A549 (cell line): ENCODE data around the gene OR10X1. TPM values are rescaled to one million over a fixed set of nuclear protein-coding genes. Genes with fewer than 3 reads are reported as not detected.

Experiments
- ATAC-seq, 2 experiments: fragments of 200-7000 bp in 1 of 2; fragments of >200 bp in 1 of 2; cut with Nextera tagmentation in 1 of 2; cut with Tn5 transposase in 1 of 2; 3 replicates each; pipeline versions ENCODE4 v1.8.0 to v1.9.1; 2018 to 2020; ENCODE audit warnings: mild to moderate bottlenecking in 1 of 2, moderate library complexity in 1 of 2
- CTCF ChIA-PET: fragments of 300-600 bp; sonication (Branson Sonifier 250); formaldehyde crosslinking; extraction: SDS; loops from one replicate; lab custom pipeline; 2021; ENCODE audit warnings: antibody characterized with exemption, inconsistent platforms; lab: Yijun Ruan, JAX
- POLR2A ChIA-PET: fragments of 350-600 bp; formaldehyde crosslinking; extraction: SDS; loops from one replicate; lab custom pipeline; 2021; ENCODE audit warnings: antibody characterized with exemption, inconsistent platforms; lab: Yijun Ruan, JAX
- DNase-seq, 2 experiments: peaks; one replicate each; pipeline versions ENCODE4 v3.0.0 to v3.0.0-alpha.2; 2011 to 2016; ENCODE audit warnings: low read depth in 1 of 2, low spot score in 1 of 2
- FAIRE-seq: peaks from 2 replicates; lab custom pipeline; 2011; peaks lifted over from hg19 to GRCh38; lab: Jason Lieb, UNC
- H3K27ac ChIP-seq, 2 experiments: fragments of >200 bp; sonication (Bioruptor Twin); formaldehyde crosslinking; 3 replicates each; pipeline ENCODE4 v1.5.1; 2016 to 2017
- H3K4me1 ChIP-seq: fragments of >200 bp; sonication (Bioruptor Twin); formaldehyde crosslinking; 3 replicates; pipeline ENCODE4 v1.6.1; 2016
- H3K4me2 ChIP-seq: fragments of >200 bp; sonication (Bioruptor Twin); formaldehyde crosslinking; 3 replicates; pipeline ENCODE4 v1.6.1; 2016
- H3K4me3 ChIP-seq: fragments of >200 bp; sonication (Bioruptor Twin); formaldehyde crosslinking; 3 replicates; pipeline ENCODE4 v1.5.1; 2016
- H3K9me3 ChIP-seq: fragments of >200 bp; sonication (Bioruptor Twin); formaldehyde crosslinking; 3 replicates; pipeline ENCODE4 v1.6.1; 2016
- BHLHE40 ChIP-seq: IDR thresholded peaks from 2 replicates; pipeline ENCODE4 v1.6.1; 2012; ENCODE audit warnings: low read depth, low read length, inconsistent platforms
- HEYL ChIP-seq: fragments of 250-450 bp; sonication (Bioruptor Pico); IDR thresholded peaks from 2 replicates; pipeline ENCODE4 v1.8.0; 2021; ENCODE audit warnings: mild to moderate bottlenecking, moderate library complexity
- HMGXB4 ChIP-seq: fragments of 250-450 bp; sonication (Bioruptor Pico); IDR thresholded peaks from 2 replicates; pipeline ENCODE4 v1.5.0; 2021; ENCODE audit warnings: mild to moderate bottlenecking, moderate library complexity, borderline replicate concordance
- MAFK ChIP-seq: fragments of 450-650 bp; IDR thresholded peaks from 2 replicates; pipeline ENCODE4 v1.6.1; 2014; ENCODE audit not compliant: partially characterized antibody
- RCOR1 ChIP-seq: fragments of 150-350 bp; IDR thresholded peaks from 2 replicates; pipeline ENCODE4 v1.6.1; 2014; ENCODE audit warnings: antibody characterized with exemption, low read length, low read depth
- ZC3H11A ChIP-seq: fragments of 450-650 bp; IDR thresholded peaks from 2 replicates; pipeline ENCODE4 v1.6.1; 2014; ENCODE audit warnings: antibody characterized with exemption, mild to moderate bottlenecking
- ZNF302 ChIP-seq: fragments of 250-450 bp; sonication (Bioruptor Pico); IDR thresholded peaks from 2 replicates; pipeline ENCODE4 v1.9.0; 2021; ENCODE audit warnings: inconsistent platforms, mild to moderate bottlenecking, moderate library complexity
- WGBS: methylation state at CpG from one replicate; pipeline ENCODE4 v1.1.6; 2017; ENCODE audit errors: missing lambda C conversion rate; 5-methylcytosine and 5-hydroxymethylcytosine counted together
- polyA plus RNA-seq, 4 experiments: library from polyadenylated mRNA; depleted of rRNA in 3 of 4; stranded (reverse); fragments of >200 nt; fragmentation: RNase III in 1 of 4; extraction: RNeasy Plus Mini Kit Qiagen cat#74134 plus additional on column Dnase treatment in 1 of 4; gene quantifications; 2 replicates in 3 of 4; 3 replicates in 1 of 4; pipeline ENCODE4 v1.2.3, GENCODE V29; 2011 to 2017
- TF ChIP-seq, protein P1 (sequence below): fragments of >200 bp; sonication (Bioruptor Twin); formaldehyde crosslinking; IDR thresholded peaks from 3 replicates; pipeline ENCODE4 v1.5.1; 2016

The OR10X1 gene
- polyA plus RNA-seq, 2 of the 4 experiments (the other 2 are of a cell fraction): not detected

DNA sequence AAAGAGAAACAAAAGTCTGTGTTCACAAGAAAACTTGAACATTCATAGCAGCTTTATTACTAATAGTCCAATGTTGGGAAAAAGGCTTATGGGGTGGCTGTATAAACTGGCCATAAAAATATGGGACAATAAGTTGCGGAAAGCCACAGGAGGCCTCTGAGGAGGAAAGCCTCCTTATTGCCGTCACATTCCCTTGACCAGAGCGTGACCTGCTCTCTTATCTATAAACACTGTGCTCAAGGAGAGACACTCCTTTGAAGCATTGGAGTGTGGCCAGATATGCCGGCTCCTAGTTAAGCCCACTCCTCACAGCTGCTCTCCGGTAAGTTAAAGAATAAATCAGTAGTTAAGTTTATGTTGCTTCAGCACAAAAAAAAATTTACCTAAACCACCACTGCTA lies 45.2 kb downstream of the OR10X1 start:
- ATAC-seq: no peak
- FAIRE-seq: no peak
- ChIA-PET POLR2A (interaction anchor here (0.6 kb wide), 1 partner anchor 497 kb away, joined by 4 read pairs; no protein-coding TSS in a partner anchor), CTCF (no interaction called here)
- no peak for TF ChIP-seq ZC3H11A
- no peak for TF ChIP-seq BHLHE40
- no peak for TF ChIP-seq HEYL
- TF ChIP-seq ZNF302 (CRISPR knock-in tag): no peak
- no peak for TF ChIP-seq RCOR1
- TF ChIP-seq MAFK: no peak
- TF ChIP-seq, protein P1, sequence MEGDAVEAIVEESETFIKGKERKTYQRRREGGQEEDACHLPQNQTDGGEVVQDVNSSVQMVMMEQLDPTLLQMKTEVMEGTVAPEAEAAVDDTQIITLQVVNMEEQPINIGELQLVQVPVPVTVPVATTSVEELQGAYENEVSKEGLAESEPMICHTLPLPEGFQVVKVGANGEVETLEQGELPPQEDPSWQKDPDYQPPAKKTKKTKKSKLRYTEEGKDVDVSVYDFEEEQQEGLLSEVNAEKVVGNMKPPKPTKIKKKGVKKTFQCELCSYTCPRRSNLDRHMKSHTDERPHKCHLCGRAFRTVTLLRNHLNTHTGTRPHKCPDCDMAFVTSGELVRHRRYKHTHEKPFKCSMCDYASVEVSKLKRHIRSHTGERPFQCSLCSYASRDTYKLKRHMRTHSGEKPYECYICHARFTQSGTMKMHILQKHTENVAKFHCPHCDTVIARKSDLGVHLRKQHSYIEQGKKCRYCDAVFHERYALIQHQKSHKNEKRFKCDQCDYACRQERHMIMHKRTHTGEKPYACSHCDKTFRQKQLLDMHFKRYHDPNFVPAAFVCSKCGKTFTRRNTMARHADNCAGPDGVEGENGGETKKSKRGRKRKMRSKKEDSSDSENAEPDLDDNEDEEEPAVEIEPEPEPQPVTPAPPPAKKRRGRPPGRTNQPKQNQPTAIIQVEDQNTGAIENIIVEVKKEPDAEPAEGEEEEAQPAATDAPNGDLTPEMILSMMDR: no peak
- TF ChIP-seq HMGXB4 (CRISPR knock-in tag): no peak
- Histone ChIP-seq H3K27ac (no peak overlapping the region), H3K9me3 (no peaks in the 10 kb centered on the region), H3K4me2 (no peak overlapping the region), H3K4me3 (no peak overlapping the region), H3K4me1 (no peaks in the 10 kb centered on the region)
- DNase-seq: no peak
- WGBS: 36% methylated on average over 5 of the region's 5 CpGs

Other genes with a start within 250 kb of the OR10X1 start
- not detected in 2 replicates for gene CD1B, start 248.4 kb downstream of the OR10X1 start, polyA plus RNA-seq (2011; rRNA removed)
- not detected in 3 replicates for gene CD1B, start 248.4 kb downstream of the OR10X1 start, polyA plus RNA-seq (2017; fragmentation: RNase III; extraction: RNeasy Plus Mini Kit Qiagen cat#74134 plus additional on column Dnase treatment)
- not detected in 2 replicates for gene CD1E, start 226.0 kb downstream of the OR10X1 start, polyA plus RNA-seq (2011; rRNA removed)
- gene CD1E, start 226.0 kb downstream of the OR10X1 start, polyA plus RNA-seq (2017; fragmentation: RNase III; extraction: RNeasy Plus Mini Kit Qiagen cat#74134 plus additional on column Dnase treatment): not detected in 3 replicates
- not detected in 2 replicates for gene OR10T2, start 180.4 kb downstream of the OR10X1 start, polyA plus RNA-seq (2011; rRNA removed)
- gene OR10T2, start 180.4 kb downstream of the OR10X1 start, polyA plus RNA-seq (2017; fragmentation: RNase III; extraction: RNeasy Plus Mini Kit Qiagen cat#74134 plus additional on column Dnase treatment): not detected in 3 replicates
- not detected in 2 replicates for gene OR10K2, start 153.7 kb downstream of the OR10X1 start, polyA plus RNA-seq (2011; rRNA removed)
- gene OR10K2, start 153.7 kb downstream of the OR10X1 start, polyA plus RNA-seq (2017; fragmentation: RNase III; extraction: RNeasy Plus Mini Kit Qiagen cat#74134 plus additional on column Dnase treatment): not detected in 3 replicates
- not detected in 2 replicates for gene OR10K1, start 118.1 kb downstream of the OR10X1 start, polyA plus RNA-seq (2011; rRNA removed)
- gene OR10K1, start 118.1 kb downstream of the OR10X1 start, polyA plus RNA-seq (2017; fragmentation: RNase III; extraction: RNeasy Plus Mini Kit Qiagen cat#74134 plus additional on column Dnase treatment): not detected in 3 replicates
- not detected in 2 replicates for gene OR10R2, start 107.7 kb downstream of the OR10X1 start, polyA plus RNA-seq (2011; rRNA removed)
- gene OR10R2, start 107.7 kb downstream of the OR10X1 start, polyA plus RNA-seq (2017; fragmentation: RNase III; extraction: RNeasy Plus Mini Kit Qiagen cat#74134 plus additional on column Dnase treatment): not detected in 3 replicates
- not detected in 2 replicates for gene OR6Y1, start 25.5 kb downstream of the OR10X1 start, polyA plus RNA-seq (2011; rRNA removed)
- gene OR6Y1, start 25.5 kb downstream of the OR10X1 start, polyA plus RNA-seq (2017; fragmentation: RNase III; extraction: RNeasy Plus Mini Kit Qiagen cat#74134 plus additional on column Dnase treatment): not detected in 3 replicates
- gene OR6P1, start 9.3 kb downstream of the OR10X1 start, polyA plus RNA-seq (2011; rRNA removed): not detected in 2 replicates
- not detected in 3 replicates for gene OR6P1, start 9.3 kb downstream of the OR10X1 start, polyA plus RNA-seq (2017; fragmentation: RNase III; extraction: RNeasy Plus Mini Kit Qiagen cat#74134 plus additional on column Dnase treatment)
- not detected in 2 replicates for gene OR10Z1, start 25.4 kb upstream of the OR10X1 start, polyA plus RNA-seq (2011; rRNA removed)
- not detected in 3 replicates for gene OR10Z1, start 25.4 kb upstream of the OR10X1 start, polyA plus RNA-seq (2017; fragmentation: RNase III; extraction: RNeasy Plus Mini Kit Qiagen cat#74134 plus additional on column Dnase treatment)
- 0.09 and 0.10 TPM in 2 replicates for gene SPTA1, start 106.8 kb upstream of the OR10X1 start, polyA plus RNA-seq (2011; rRNA removed)
- not detected in 3 replicates for gene SPTA1, start 106.8 kb upstream of the OR10X1 start, polyA plus RNA-seq (2017; fragmentation: RNase III; extraction: RNeasy Plus Mini Kit Qiagen cat#74134 plus additional on column Dnase treatment)
- gene OR6K2, start 120.8 kb upstream of the OR10X1 start, polyA plus RNA-seq (2011; rRNA removed): not detected in 2 replicates
- not detected in 3 replicates for gene OR6K2, start 120.8 kb upstream of the OR10X1 start, polyA plus RNA-seq (2017; fragmentation: RNase III; extraction: RNeasy Plus Mini Kit Qiagen cat#74134 plus additional on column Dnase treatment)
- gene OR6K3, start 140.8 kb upstream of the OR10X1 start, polyA plus RNA-seq (2011; rRNA removed): not detected in 2 replicates
- gene OR6K3, start 140.8 kb upstream of the OR10X1 start, polyA plus RNA-seq (2017; fragmentation: RNase III; extraction: RNeasy Plus Mini Kit Qiagen cat#74134 plus additional on column Dnase treatment): not detected in 3 replicates
- not detected in 2 replicates for gene OR6K6, start 174.8 kb upstream of the OR10X1 start, polyA plus RNA-seq (2011; rRNA removed)
- gene OR6K6, start 174.8 kb upstream of the OR10X1 start, polyA plus RNA-seq (2017; fragmentation: RNase III; extraction: RNeasy Plus Mini Kit Qiagen cat#74134 plus additional on column Dnase treatment): not detected in 3 replicates
- gene OR6N1, start 192.3 kb upstream of the OR10X1 start, polyA plus RNA-seq (2011; rRNA removed): not detected in 2 replicates
- gene OR6N1, start 192.3 kb upstream of the OR10X1 start, polyA plus RNA-seq (2017; fragmentation: RNase III; extraction: RNeasy Plus Mini Kit Qiagen cat#74134 plus additional on column Dnase treatment): not detected in 3 replicates
- not detected in 2 replicates for gene OR6N2, start 201.3 kb upstream of the OR10X1 start, polyA plus RNA-seq (2011; rRNA removed)
- gene OR6N2, start 201.3 kb upstream of the OR10X1 start, polyA plus RNA-seq (2017; fragmentation: RNase III; extraction: RNeasy Plus Mini Kit Qiagen cat#74134 plus additional on column Dnase treatment): not detected in 3 replicates